ENCODE results near the gene ZNF37A. TPM values are rescaled to one million over a fixed set of nuclear protein-coding genes. Genes with fewer than 3 reads are reported as not detected.
"Not testable (repeated sequence)": the region's sequence is repeated elsewhere in the genome, so short reads cannot be mapped to it uniquely, and the experiment has no call there.

ZNF37A gene
- total and polyA plus RNA-seq, 10 of the 15 experiments (the other 5 are each of a cell fraction or from before 2014, with no cell fraction given) = 3.3 to 24.2 (median 12.1) TPM

DNA sequence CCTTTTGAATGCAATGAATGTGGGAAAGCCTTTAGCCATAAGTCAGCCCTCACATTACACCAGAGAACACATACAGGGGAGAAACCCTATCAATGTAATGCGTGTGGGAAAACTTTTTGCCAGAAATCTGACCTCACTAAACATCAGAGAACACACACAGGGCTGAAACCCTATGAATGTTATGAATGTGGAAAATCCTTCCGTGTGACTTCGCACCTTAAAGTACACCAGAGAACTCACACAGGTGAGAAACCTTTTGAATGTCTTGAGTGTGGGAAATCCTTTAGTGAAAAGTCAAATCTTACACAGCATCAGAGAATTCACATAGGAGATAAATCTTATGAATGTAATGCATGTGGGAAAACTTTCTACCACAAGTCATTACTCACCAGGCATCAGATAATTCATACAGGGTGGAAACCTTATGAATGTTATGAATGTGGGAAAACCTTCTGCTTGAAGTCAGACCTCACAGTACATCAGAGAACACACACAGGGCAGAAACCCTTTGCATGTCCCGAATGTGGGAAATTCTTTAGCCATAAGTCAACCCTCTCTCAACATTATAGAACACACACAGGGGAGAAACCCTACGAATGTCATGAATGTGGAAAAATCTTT lies 38.8 kb upstream of the ZNF37A start:
- H3K4me3 ChIP-seq; BruUV-seq (replicated peaks); H3K9ac ChIP-seq (ENCODE audit: control insufficient read depth, insufficient read depth, low read length); H3K4me2 ChIP-seq (ENCODE audit: control insufficient read depth, insufficient read depth); H3K27me3 ChIP-seq (replicated peaks in 1 of 2; ENCODE audit: control insufficient read depth in 2 of 2, insufficient read depth in 2 of 2, low read length in 1 of 2); H2AFZ ChIP-seq (ENCODE audit: control insufficient read depth, low read depth, low read length); H3K4me1 ChIP-seq (ENCODE audit: control insufficient read depth, insufficient read depth, low read length); H3K27ac ChIP-seq (ENCODE audit: control insufficient read depth, insufficient read depth); intact Hi-C loops (cut with micrococcal nuclease; ENCODE audit: unreplicated experiment); CTCF ChIA-PET; ATAC-seq; in situ Hi-C loops (cut with MboI); POLR2A ChIA-PET; DNase-seq (ENCODE audit: low read depth, low spot score); H3K79me2 ChIP-seq (ENCODE audit: control insufficient read depth, insufficient read depth, low read length); RAD21 ChIA-PET (ENCODE audit: unreplicated experiment); H4K20me1 ChIP-seq (ENCODE audit: control insufficient read depth, insufficient read depth); SMC1A ChIA-PET (ENCODE audit: uncharacterized antibody, unreplicated experiment): not testable (repeated sequence)
- peaks cover 0 to 18% of the 10 kb centered on the region in 2 experiments; a peak in 2 of 4 replicates for H3K36me3 ChIP-seq (ENCODE audit: control insufficient read depth in 2 of 2, insufficient read depth in 2 of 2, low read length in 1 of 2)
- WGBS (ENCODE audit: insufficient coverage, insufficient replicate concordance, low lambda C conversion rate, missing lambda C conversion rate) = 98% methylated on average over 5 of the region's 5 CpGs
- peak; percentile 82; the same call in 1 of the 2 replicates for TF ChIP-seq CBX5 (IDR thresholded peaks at IDR 0.05; ENCODE audit: low read depth)
- H3K9me3 ChIP-seq (replicated peaks; ENCODE audit: control insufficient read depth, insufficient read depth, low read length) = peaks cover 39% of the 10 kb centered on the region
- peak; percentile 77 for FAIRE-seq

- H3K4me3 ChIP-seq; RAD21 ChIA-PET (ENCODE audit: unreplicated experiment); SMC1A ChIA-PET (ENCODE audit: uncharacterized antibody, unreplicated experiment); intact Hi-C loops (cut with micrococcal nuclease; ENCODE audit: unreplicated experiment); ATAC-seq; H3K9me3 ChIP-seq (replicated peaks; ENCODE audit: control insufficient read depth, insufficient read depth, low read length); H4K20me1 ChIP-seq (ENCODE audit: control insufficient read depth, insufficient read depth); H3K27ac ChIP-seq (ENCODE audit: control insufficient read depth, insufficient read depth); CTCF ChIA-PET; POLR2A ChIA-PET; in situ Hi-C loops (cut with MboI); H2AFZ ChIP-seq (ENCODE audit: control insufficient read depth, low read depth, low read length); BruUV-seq (replicated peaks); H3K79me2 ChIP-seq (ENCODE audit: control insufficient read depth, insufficient read depth, low read length); H3K4me1 ChIP-seq (ENCODE audit: control insufficient read depth, insufficient read depth, low read length); H3K36me3 ChIP-seq (ENCODE audit: control insufficient read depth in 2 of 2, insufficient read depth in 2 of 2, low read length in 1 of 2); H3K4me2 ChIP-seq (ENCODE audit: control insufficient read depth, insufficient read depth); H3K9ac ChIP-seq (ENCODE audit: control insufficient read depth, insufficient read depth, low read length); H3K27me3 ChIP-seq (replicated peaks in 1 of 2; ENCODE audit: control insufficient read depth in 2 of 2, insufficient read depth in 2 of 2, low read length in 1 of 2); FAIRE-seq; DNase-seq (ENCODE audit: low read depth, low spot score): not testable (repeated sequence)
- WGBS (ENCODE audit: insufficient coverage, insufficient replicate concordance, low lambda C conversion rate, missing lambda C conversion rate) = 90% methylated on average over 1 of the region's 1 CpG
Observed at GRCh38 chr10:38069663-38070062, 24.5 kb upstream of the ZNF37A start.

All from GM12878 (cell line).